Hepatocyte (in vitro differentiated cells): ENCODE measurements around the gene NRL. TPM values are rescaled to one million over a fixed set of nuclear protein-coding genes. Genes with fewer than 3 reads are reported as not detected.

Experiments used
- DNase-seq: peaks from one replicate; pipeline ENCODE4 v3.0.0-alpha.2; 2016; ENCODE audit warnings: low spot score
- H2AFZ ChIP-seq: fragments of 200-600 bp; sonication (generic); 2 replicates; pipeline ENCODE4 v1.6.0; 2016; ENCODE audit warnings: antibody characterized with exemption, mild to moderate bottlenecking
- H3K27ac ChIP-seq: fragments of 200-600 bp; sonication (generic); 2 replicates; pipeline ENCODE4 v1.5.1; 2016; ENCODE audit warnings: mild to moderate bottlenecking
- H3K27me3 ChIP-seq: fragments of 200-600 bp; sonication (generic); 2 replicates; pipeline ENCODE4 v1.6.1; 2016
- H3K36me3 ChIP-seq: fragments of 200-600 bp; sonication (generic); replicated peaks from 2 replicates; pipeline ENCODE4 v1.5.1; 2016; ENCODE audit warnings: low read depth; ENCODE audit not compliant: insufficient read depth
- H3K4me1 ChIP-seq: fragments of 200-600 bp; sonication (generic); 2 replicates; pipeline ENCODE4 v1.5.1; 2016; ENCODE audit warnings: mild to moderate bottlenecking, moderate library complexity; ENCODE audit not compliant: insufficient read depth
- H3K4me2 ChIP-seq: fragments of 200-600 bp; sonication (generic); 2 replicates; pipeline ENCODE4 v1.6.0; 2016
- H3K4me3 ChIP-seq: fragments of 200-600 bp; sonication (generic); 2 replicates; pipeline ENCODE4 v1.5.1; 2016; ENCODE audit warnings: mild to moderate bottlenecking
- H3K79me2 ChIP-seq: fragments of 200-600 bp; sonication (generic); 2 replicates; pipeline ENCODE4 v1.6.0; 2017; ENCODE audit warnings: mild to moderate bottlenecking
- H3K9me2 ChIP-seq: fragments of 200-600 bp; sonication (generic); replicated peaks from 2 replicates; pipeline ENCODE4 v1.6.0; 2017; ENCODE audit warnings: mild to moderate bottlenecking; ENCODE audit not compliant: insufficient read depth
- H3K9me3 ChIP-seq: fragments of 200-600 bp; sonication (generic); 2 replicates; pipeline ENCODE4 v1.5.1; 2016; ENCODE audit warnings: low read depth, mild to moderate bottlenecking
- H4K20me1 ChIP-seq: fragments of 200-600 bp; sonication (generic); 2 replicates; pipeline ENCODE4 v1.6.0; 2016; ENCODE audit warnings: mild to moderate bottlenecking; ENCODE audit not compliant: insufficient read depth, poor library complexity, severe bottlenecking
- EZH2 ChIP-seq: fragments of 200-600 bp; sonication (generic); IDR thresholded peaks from 2 replicates; pipeline ENCODE4 v1.6.1; 2016; ENCODE audit warnings: antibody characterized with exemption, mild to moderate bottlenecking, borderline replicate concordance
- EZH2phosphoT487 ChIP-seq: fragments of 200-600 bp; sonication (generic); IDR thresholded peaks from one replicate; pipeline ENCODE4 v1.6.1; 2018; ENCODE audit warnings: antibody characterized with exemption, mild to moderate bottlenecking, low read depth, moderate library complexity; ENCODE audit not compliant: unreplicated experiment, severe bottlenecking
- WGBS: methylation state at CpG from one replicate; pipeline ENCODE4 v1.1.6; 2016; ENCODE audit warnings: low lambda C conversion rate; ENCODE audit errors: missing lambda C conversion rate; 5-methylcytosine and 5-hydroxymethylcytosine counted together
- polyA plus RNA-seq: library from polyadenylated mRNA; unstranded; fragments of >200 nt; fragmentation: Nextera tagmentation; extraction: Ambion mirVana; gene quantifications from 2 replicates; pipeline ENCODE4 v1.2.1, GENCODE V29; 2016
- total RNA-seq: library from RNA; depleted of rRNA; stranded (reverse); fragments of >200 nt; gene quantifications from 2 replicates; pipeline ENCODE4 v1.2.3, GENCODE V29; 2014
- TF ChIP-seq, protein P1 (sequence below): fragments of 200-600 bp; sonication (generic); IDR thresholded peaks from 2 replicates; pipeline ENCODE4 v1.5.1; 2016; ENCODE audit warnings: antibody characterized with exemption, mild to moderate bottlenecking; ENCODE audit not compliant: poor library complexity

Gene NRL
- total and polyA plus RNA-seq, 2 experiments from 2014 or later = 1.2 to 2.4 TPM

DNA sequence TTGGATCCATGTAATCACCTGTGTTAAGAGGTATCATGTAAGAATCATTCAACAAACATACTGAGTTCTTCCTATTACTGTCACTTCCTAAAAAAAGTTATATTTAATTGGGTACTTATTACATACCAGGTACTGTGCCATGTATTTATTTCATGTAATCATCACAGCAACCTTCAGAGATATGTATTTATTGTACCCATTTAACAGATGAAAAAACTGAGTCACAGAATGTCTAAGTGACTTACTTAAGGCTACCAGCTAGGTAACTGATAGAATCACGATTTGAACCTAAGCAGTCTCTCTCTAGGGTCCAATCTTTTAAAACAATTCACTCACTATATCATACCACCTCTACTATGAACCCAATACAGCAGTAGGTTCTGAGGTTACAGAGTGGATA, 29.7 kb upstream of the NRL start:
- peaks cover 49% of the 10 kb centered on the region for H3K79me2 ChIP-seq
- no peak for DNase-seq
- no peaks in the 10 kb centered on the region for H3K9me2 ChIP-seq
- H3K4me2 ChIP-seq = no peak overlapping the region
- no peak overlapping the region for H3K27ac ChIP-seq
- WGBS = 78% methylated on average over 1 of the region's 1 CpG
- peaks cover 8% of the 10 kb centered on the region for H4K20me1 ChIP-seq
- H3K4me1 ChIP-seq = peaks cover 15% of the 10 kb centered on the region
- no peaks in the 10 kb centered on the region for H3K9me3 ChIP-seq
- H3K27me3 ChIP-seq = no peaks in the 10 kb centered on the region
- TF ChIP-seq EZH2 (no peak), EZH2phosphoT487 (no peak)
- TF ChIP-seq, protein P1, sequence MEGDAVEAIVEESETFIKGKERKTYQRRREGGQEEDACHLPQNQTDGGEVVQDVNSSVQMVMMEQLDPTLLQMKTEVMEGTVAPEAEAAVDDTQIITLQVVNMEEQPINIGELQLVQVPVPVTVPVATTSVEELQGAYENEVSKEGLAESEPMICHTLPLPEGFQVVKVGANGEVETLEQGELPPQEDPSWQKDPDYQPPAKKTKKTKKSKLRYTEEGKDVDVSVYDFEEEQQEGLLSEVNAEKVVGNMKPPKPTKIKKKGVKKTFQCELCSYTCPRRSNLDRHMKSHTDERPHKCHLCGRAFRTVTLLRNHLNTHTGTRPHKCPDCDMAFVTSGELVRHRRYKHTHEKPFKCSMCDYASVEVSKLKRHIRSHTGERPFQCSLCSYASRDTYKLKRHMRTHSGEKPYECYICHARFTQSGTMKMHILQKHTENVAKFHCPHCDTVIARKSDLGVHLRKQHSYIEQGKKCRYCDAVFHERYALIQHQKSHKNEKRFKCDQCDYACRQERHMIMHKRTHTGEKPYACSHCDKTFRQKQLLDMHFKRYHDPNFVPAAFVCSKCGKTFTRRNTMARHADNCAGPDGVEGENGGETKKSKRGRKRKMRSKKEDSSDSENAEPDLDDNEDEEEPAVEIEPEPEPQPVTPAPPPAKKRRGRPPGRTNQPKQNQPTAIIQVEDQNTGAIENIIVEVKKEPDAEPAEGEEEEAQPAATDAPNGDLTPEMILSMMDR = no peak
- no peak overlapping the region for H2AFZ ChIP-seq
- H3K4me3 ChIP-seq = no peak overlapping the region
- no peaks in the 10 kb centered on the region for H3K36me3 ChIP-seq

GRCh38 chr14:24143511-24143910, 28.8 kb upstream of the NRL start:
- no peaks in the 10 kb centered on the region for H3K9me3 ChIP-seq
- no peaks in the 10 kb centered on the region for H3K9me2 ChIP-seq
- peaks cover 49% of the 10 kb centered on the region for H3K79me2 ChIP-seq
- H3K27me3 ChIP-seq = no peaks in the 10 kb centered on the region
- no peak overlapping the region for H3K27ac ChIP-seq
- TF ChIP-seq EZH2 (no peak), EZH2phosphoT487 (no peak)
- TF ChIP-seq, protein P1 = no peak
- H3K4me1 ChIP-seq = peaks cover 14% of the 10 kb centered on the region
- no peaks in the 10 kb centered on the region for H3K36me3 ChIP-seq
- WGBS = 100% methylated on average over 2 of the region's 2 CpGs
- no peak overlapping the region for H3K4me3 ChIP-seq
- peaks cover 8% of the 10 kb centered on the region for H4K20me1 ChIP-seq
- no peak overlapping the region for H2AFZ ChIP-seq
- no peak for DNase-seq
- no peak overlapping the region for H3K4me2 ChIP-seq

- Histone ChIP-seq H3K27ac (peak within 1 kb of the TSS; percentile 75), H3K79me2 (peaks cover 59% of the 10 kb centered on the region), H3K9me3 (no peaks in the 10 kb centered on the region), H3K9me2 (no peaks in the 10 kb centered on the region), H3K4me2 (peak within 1 kb of the TSS; percentile 97), H2AFZ (peak within 1 kb of the TSS; percentile 44), H3K4me3 (peak within 1 kb of the TSS; percentile 27), H3K27me3 (no peaks in the 10 kb centered on the region), H3K4me1 (peaks cover 16% of the 10 kb centered on the region), H3K36me3 (no peaks in the 10 kb centered on the region), H4K20me1 (peaks cover 3% of the 10 kb centered on the region)
- no peak for TF ChIP-seq EZH2phosphoT487
- TF ChIP-seq, protein P1 = peak; percentile 28
- 2% methylated on average over 59 of the region's 65 CpGs for WGBS
- peak; percentile 100 for DNase-seq
Observed at GRCh38 chr14:24141097-24141880, 26.5 kb upstream of the NRL start, which contains the start of gene EMC9. EMC9 (minus strand) TSS chr14:24141591; CDS start chr14:24141304, 287 bp downstream.
